Thymus (tissue), 11 donors: ENCODE results near the gene BTN1A1. TPM values are rescaled to one million over a fixed set of nuclear protein-coding genes. Genes with fewer than 3 reads are reported as not detected.
A peak's percentile ranks its signal among the peaks of the same experiment; 100 is the strongest.
"Not testable (repeated sequence)": the region's sequence is repeated elsewhere in the genome, so short reads cannot be mapped to it uniquely, and the experiment has no call there.

Experiments used
- DNase-seq, 9 donors: peaks; one replicate each; pipeline ENCODE4 v3.0.0-alpha.2; 2013; ENCODE audit warnings: low spot score in 9 of 9, low read depth in 6 of 9, missing footprints in 1 of 9
- H3K27ac ChIP-seq, 2 donors: one replicate each; pipeline ENCODE4 v1.5.1; 2013; ENCODE audit warnings: control low read depth in 1 of 2, low read depth in 1 of 2, low read length in 1 of 2, mild to moderate bottlenecking in 1 of 2, moderate library complexity in 1 of 2
- H3K27me3 ChIP-seq, 2 donors: one replicate each; pipeline ENCODE4 v1.5.1; 2013; ENCODE audit warnings: low read length in 1 of 2; ENCODE audit not compliant: control insufficient read depth in 2 of 2, insufficient read depth in 1 of 2
- H3K36me3 ChIP-seq, 2 donors: one replicate each; pipeline ENCODE4 v1.5.1; 2013; ENCODE audit warnings: low read length in 1 of 2, mild to moderate bottlenecking in 1 of 2, moderate library complexity in 1 of 2; ENCODE audit not compliant: control insufficient read depth in 2 of 2, insufficient read depth in 2 of 2
- H3K4me1 ChIP-seq, 2 donors: one replicate each; pipeline ENCODE4 v1.5.1; 2013; ENCODE audit warnings: low read length in 2 of 2; ENCODE audit not compliant: control insufficient read depth in 2 of 2, insufficient read depth in 2 of 2
- H3K4me3 ChIP-seq, 2 donors: one replicate each; pipeline ENCODE4 v1.5.1; 2013; ENCODE audit warnings: low read length in 2 of 2, control low read depth in 1 of 2, mild to moderate bottlenecking in 1 of 2
- H3K9me3 ChIP-seq, 2 donors: one replicate each; pipeline ENCODE4 v1.5.1; 2013; ENCODE audit warnings: low read length in 1 of 2, mild to moderate bottlenecking in 1 of 2; ENCODE audit not compliant: control insufficient read depth in 2 of 2, insufficient read depth in 1 of 2
- WGBS: extraction: QIAGEN DNeasy Blood & Tissue Kit; methylation state at CpG from one replicate; pipeline ENCODE4 v1.1.7; 2013; 5-methylcytosine and 5-hydroxymethylcytosine counted together
- polyA plus RNA-seq: library from polyadenylated mRNA; stranded (reverse); fragments of 200-250 nt; gene quantifications from one replicate; pipeline ENCODE4 v1.2.3, GENCODE V29; 2013
- total RNA-seq: library from RNA; stranded (reverse); fragments of 120-200 nt; gene quantifications from one replicate; pipeline ENCODE4 v1.2.4, GENCODE V29; 2013
- donor health status: healthy.

The BTN1A1 gene
- total and polyA plus RNA-seq, 2 donors = 0.14 to 0.16 TPM

GRCh38 chr6:26519359-26519758 is 19.3 kb downstream of the BTN1A1 start:
- Histone ChIP-seq H3K9me3 (no peaks in the 10 kb centered on the region), H3K36me3 (no peaks in the 10 kb centered on the region), H3K27ac (no peak overlapping the region), H3K4me3 (no peak overlapping the region), H3K4me1 (peaks cover 5 to 8% of the 10 kb centered on the region in 2 donors), H3K27me3 (no peaks in the 10 kb centered on the region)
- no peak for DNase-seq
- WGBS = 97% methylated on average over 2 of the region's 2 CpGs

- no peaks in the 10 kb centered on the region for H3K27me3 ChIP-seq
- H3K9me3 ChIP-seq = no peaks in the 10 kb centered on the region
- H3K36me3 ChIP-seq = no peaks in the 10 kb centered on the region
- H3K4me3 ChIP-seq = peak overlapping the region; percentile 55 to 77
- peak in 4 of 9 donors; percentile 39 to 78 (median 57) for DNase-seq
- peak overlapping the region; percentile 82 to 93 for H3K27ac ChIP-seq
- peaks cover 5 to 8% of the 10 kb centered on the region in 2 donors for H3K4me1 ChIP-seq
- 27% methylated on average over 21 of the region's 21 CpGs for WGBS
Measured at GRCh38 chr6:26520237-26520849, 20.2 kb downstream of the BTN1A1 start.

- no peaks in the 10 kb centered on the region for H3K27me3 ChIP-seq
- WGBS = under 1% methylated on average over 49 of the region's 49 CpGs
- H3K36me3 ChIP-seq = no peaks in the 10 kb centered on the region
- peak overlapping the region; percentile 81 to 97 for H3K27ac ChIP-seq
- H3K9me3 ChIP-seq = no peaks in the 10 kb centered on the region
- H3K4me3 ChIP-seq = peak overlapping the region; percentile 56 to 77
- peak in 8 of 9 donors; percentile 67 to 95 (median 82) for DNase-seq
- H3K4me1 ChIP-seq = peaks cover 5 to 8% of the 10 kb centered on the region in 2 donors
Measured at GRCh38 chr6:26520850-26521599, 20.9 kb downstream of the BTN1A1 start.

- H3K27me3 ChIP-seq = no peaks in the 10 kb centered on the region
- 8% methylated on average over 74 of the region's 74 CpGs for WGBS
- peaks cover 5 to 8% of the 10 kb centered on the region in 2 donors for H3K4me1 ChIP-seq
- DNase-seq = peak in 6 of 9 donors; percentile 51 to 81 (median 62)
- H3K36me3 ChIP-seq = no peaks in the 10 kb centered on the region
- H3K9me3 ChIP-seq = no peaks in the 10 kb centered on the region
- H3K4me3 ChIP-seq = peak overlapping the region; percentile 56 to 77
- peak overlapping the region; percentile 81 to 97 for H3K27ac ChIP-seq
Measured at GRCh38 chr6:26521600-26522391, 21.7 kb downstream of the BTN1A1 start.

GRCh38 chr6:26522486-26523228 is 22.6 kb downstream of the BTN1A1 start:
- H3K4me1 ChIP-seq, H3K36me3 ChIP-seq, H3K27me3 ChIP-seq, H3K9me3 ChIP-seq: not testable (repeated sequence)
- peak overlapping the region; percentile 56 to 77 for H3K4me3 ChIP-seq
- WGBS = 77% methylated on average over 11 of the region's 11 CpGs
- DNase-seq = peak in 3 of 9 donors; percentile 42 to 63 (median 46)
- peak overlapping the region; percentile 46 to 81 for H3K27ac ChIP-seq

- not testable (repeated sequence) for H3K36me3 ChIP-seq, H3K27ac ChIP-seq, H3K4me3 ChIP-seq, H3K27me3 ChIP-seq, H3K9me3 ChIP-seq, DNase-seq, H3K4me1 ChIP-seq
- WGBS = 97% methylated on average over 2 of the region's 2 CpGs
Measured at GRCh38 chr6:26524314-26524713, 24.2 kb downstream of the BTN1A1 start.

- no peak for DNase-seq
- no peak overlapping the region for H3K27ac ChIP-seq
- H3K27me3 ChIP-seq = no peaks in the 10 kb centered on the region
- H3K4me1 ChIP-seq = peaks cover 5 to 8% of the 10 kb centered on the region in 2 donors
- H3K4me3 ChIP-seq = no peak overlapping the region
- 83% methylated on average over 7 of the region's 7 CpGs for WGBS
- no peaks in the 10 kb centered on the region for H3K9me3 ChIP-seq
- H3K36me3 ChIP-seq = no peaks in the 10 kb centered on the region
Measured at GRCh38 chr6:26524722-26525370, 24.7 kb downstream of the BTN1A1 start.

GRCh38 chr6:26525838-26526237 is 25.7 kb downstream of the BTN1A1 start:
- Histone ChIP-seq H3K4me1 (peaks cover 0 to 3% of the 10 kb centered on the region in 2 donors), H3K27me3 (no peaks in the 10 kb centered on the region), H3K27ac (no peak overlapping the region), H3K36me3 (no peaks in the 10 kb centered on the region), H3K4me3 (no peak overlapping the region), H3K9me3 (no peaks in the 10 kb centered on the region)
- 97% methylated on average over 2 of the region's 2 CpGs for WGBS
- no peak for DNase-seq
